ENCODE measurements around the gene ITPK1.

GRCh38 chr14:92922155-92922735, 193.5 kb downstream of the ITPK1 start:
- TF ChIP-seq CTCF (IDR thresholded peaks at IDR 0.05) (no peak), POLR2A (IDR thresholded peaks at IDR 0.05) (no peak)
